Central memory CD4-positive, alpha-beta T cell (primary cell): ENCODE results near the gene ING2.
A peak's percentile ranks its signal among the peaks of the same experiment; 100 is the strongest.
"Not testable (repeated sequence)": the region's sequence is repeated elsewhere in the genome, so short reads cannot be mapped to it uniquely, and the experiment has no call there.

ENCODE experiments used
- DNase-seq: peaks from one replicate; pipeline ENCODE4 v3.0.0; 2022
- total RNA-seq, 3 experiments: gene quantifications; one replicate each; lab custom pipeline; 2026; lab: John Stamatoyannopoulos, UW

Gene ING2
- total RNA-seq = 9.1 to 14.7 (median 9.9) reads per million in 3 experiments

- no peak for DNase-seq
Observed at GRCh38 chr4:183504930-183505610, at the start of gene ING2. TSS of gene ING2 (plus strand) at chr4:183505058. CDS start at chr4:183505196, 138 bp downstream.

- DNase-seq = peak; percentile 12
Observed at GRCh38 chr4:183455431-183456195, 49.2 kb upstream of the ING2 start.

GRCh38 chr4:183458005-183458404 is 46.9 kb upstream of the ING2 start:
- no peak for DNase-seq

GRCh38 chr4:183463903-183464619 is 40.8 kb upstream of the ING2 start:
- DNase-seq = not testable (repeated sequence)

GRCh38 chr4:183465879-183466278 is 39.0 kb upstream of the ING2 start:
- DNase-seq = not testable (repeated sequence)

- no peak for DNase-seq
Observed at GRCh38 chr4:183467246-183467645, 37.6 kb upstream of the ING2 start.

- DNase-seq = no peak
Observed at GRCh38 chr4:183468210-183469095, 36.4 kb upstream of the ING2 start.

GRCh38 chr4:183469285-183469684 is 35.6 kb upstream of the ING2 start:
- no peak for DNase-seq

- no peak for DNase-seq
Observed at GRCh38 chr4:183469936-183470335, 34.9 kb upstream of the ING2 start.

GRCh38 chr4:183470821-183471220 is 34.0 kb upstream of the ING2 start:
- no peak for DNase-seq

GRCh38 chr4:183471946-183472708 is 32.7 kb upstream of the ING2 start:
- peak; percentile 63 for DNase-seq

GRCh38 chr4:183478123-183478522 is 26.7 kb upstream of the ING2 start:
- DNase-seq = no peak

- no peak for DNase-seq
Observed at GRCh38 chr4:183478926-183479325, 25.9 kb upstream of the ING2 start.

- not testable (repeated sequence) for DNase-seq
Observed at GRCh38 chr4:183482515-183483095, 22.3 kb upstream of the ING2 start.

- DNase-seq = no peak
Observed at GRCh38 chr4:183483997-183484396, 20.9 kb upstream of the ING2 start.

- DNase-seq = no peak
Observed at GRCh38 chr4:183485411-183486160, 19.3 kb upstream of the ING2 start.

GRCh38 chr4:183492791-183493222 is 12.1 kb upstream of the ING2 start:
- no peak for DNase-seq

- DNase-seq = no peak
Observed at GRCh38 chr4:183493246-183493645, 11.6 kb upstream of the ING2 start.

- no peak for DNase-seq
Observed at GRCh38 chr4:183495184-183495583, 9.7 kb upstream of the ING2 start.

- no peak for DNase-seq
Observed at GRCh38 chr4:183499389-183499788, 5.5 kb upstream of the ING2 start.
